Measurements from ENCODE around the gene SLC25A29.

SLC25A29 gene

DNA sequence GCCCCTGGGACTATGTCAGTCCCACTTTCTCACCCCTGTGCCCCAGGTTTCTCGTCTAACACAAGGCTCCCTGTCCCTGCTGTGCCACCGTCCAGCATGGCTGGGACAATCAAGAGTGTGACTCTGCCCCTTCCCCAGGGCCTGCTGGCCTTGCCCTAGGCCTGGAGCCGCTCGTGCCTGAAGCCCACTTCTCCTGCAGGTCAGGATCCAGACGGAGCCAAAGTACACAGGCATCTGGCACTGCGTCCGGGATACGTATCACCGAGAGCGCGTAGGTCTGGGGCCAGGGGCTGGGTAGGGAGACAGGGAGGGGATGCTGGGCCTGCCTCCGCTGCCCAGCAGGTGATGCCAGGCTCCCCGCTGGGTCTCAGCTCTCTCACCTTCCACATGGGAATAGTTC lies 19.7 kb upstream of the SLC25A29 start:
- no peak for TF ChIP-seq CTCF (IDR thresholded peaks at IDR 0.05; ENCODE audit: extremely low read depth, insufficient read depth, missing control alignments)
- no peak for DNase-seq (ENCODE audit: low spot score)
- in situ Hi-C loops (cut with MboI; ENCODE audit: low pct_unique_long_range_greater_than_20kb, low sequenced_read_pairs, unreplicated experiment): no loop called here

- no peak for DNase-seq (ENCODE audit: low spot score)
- in situ Hi-C loops (cut with MboI; ENCODE audit: low pct_unique_long_range_greater_than_20kb, low sequenced_read_pairs, unreplicated experiment): no loop called here
- no peak for TF ChIP-seq CTCF (IDR thresholded peaks at IDR 0.05; ENCODE audit: extremely low read depth, insufficient read depth, missing control alignments)
Observed at GRCh38 chr14:100325231-100325632, 19.0 kb upstream of the SLC25A29 start.

GRCh38 chr14:100323942-100324307 lies 17.7 kb upstream of the SLC25A29 start:
- in situ Hi-C loops (cut with MboI; ENCODE audit: low pct_unique_long_range_greater_than_20kb, low sequenced_read_pairs, unreplicated experiment): no loop called here
- DNase-seq (ENCODE audit: low spot score): no peak
- no peak for TF ChIP-seq CTCF (IDR thresholded peaks at IDR 0.05; ENCODE audit: extremely low read depth, insufficient read depth, missing control alignments)

DNA sequence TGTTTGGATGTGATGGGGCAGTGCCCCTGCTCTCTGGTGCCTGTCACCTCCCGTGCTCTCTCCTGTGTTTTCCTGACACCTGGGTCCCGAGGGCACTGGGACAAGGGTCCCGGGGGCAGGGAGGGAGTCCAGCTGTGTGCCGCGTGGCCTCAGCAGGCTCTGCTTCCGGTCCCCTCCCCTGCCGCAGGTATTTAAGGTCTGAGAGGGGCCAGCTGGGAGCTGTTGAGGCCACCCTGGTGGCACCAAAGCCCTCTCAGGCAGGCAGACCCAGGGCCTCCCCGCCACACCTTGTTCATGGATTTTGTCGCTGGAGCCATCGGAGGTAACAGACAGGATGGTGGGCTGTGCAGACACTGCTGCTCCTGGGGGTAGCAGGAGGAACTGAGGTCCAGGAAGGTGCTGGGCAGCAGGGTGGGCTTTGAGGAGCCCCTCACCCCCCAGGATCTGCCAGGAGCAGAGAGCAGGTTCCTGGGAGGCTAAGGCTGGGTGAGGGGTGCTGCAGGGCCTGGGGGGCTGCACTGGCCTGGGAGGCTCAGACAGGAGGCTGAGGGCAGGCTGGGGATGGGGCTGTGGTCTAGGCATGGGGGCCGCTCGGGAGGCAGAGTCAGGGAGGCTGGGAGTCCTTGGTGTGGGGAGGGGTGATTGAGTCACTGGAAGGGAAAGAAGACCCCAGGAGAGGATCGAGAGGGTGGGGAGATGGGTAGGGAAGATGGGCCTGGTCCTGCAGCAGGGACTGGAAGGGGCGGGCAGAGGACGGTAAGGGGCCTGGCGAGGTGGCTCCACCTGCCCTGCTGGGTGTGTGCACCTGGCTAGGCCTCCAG lies 17.1 kb upstream of the SLC25A29 start, which contains the start of gene SLC25A47:
TSS of gene SLC25A47 (plus strand) at position 219 of the 821 bp plus-strand sequence. CDS start at position 295, 76 bp downstream.
- in situ Hi-C loops (cut with MboI; ENCODE audit: low pct_unique_long_range_greater_than_20kb, low sequenced_read_pairs, unreplicated experiment): no loop called here
- no peak for DNase-seq (ENCODE audit: low spot score)
- TF ChIP-seq CTCF (IDR thresholded peaks at IDR 0.05; ENCODE audit: extremely low read depth, insufficient read depth, missing control alignments): no peak

DNA sequence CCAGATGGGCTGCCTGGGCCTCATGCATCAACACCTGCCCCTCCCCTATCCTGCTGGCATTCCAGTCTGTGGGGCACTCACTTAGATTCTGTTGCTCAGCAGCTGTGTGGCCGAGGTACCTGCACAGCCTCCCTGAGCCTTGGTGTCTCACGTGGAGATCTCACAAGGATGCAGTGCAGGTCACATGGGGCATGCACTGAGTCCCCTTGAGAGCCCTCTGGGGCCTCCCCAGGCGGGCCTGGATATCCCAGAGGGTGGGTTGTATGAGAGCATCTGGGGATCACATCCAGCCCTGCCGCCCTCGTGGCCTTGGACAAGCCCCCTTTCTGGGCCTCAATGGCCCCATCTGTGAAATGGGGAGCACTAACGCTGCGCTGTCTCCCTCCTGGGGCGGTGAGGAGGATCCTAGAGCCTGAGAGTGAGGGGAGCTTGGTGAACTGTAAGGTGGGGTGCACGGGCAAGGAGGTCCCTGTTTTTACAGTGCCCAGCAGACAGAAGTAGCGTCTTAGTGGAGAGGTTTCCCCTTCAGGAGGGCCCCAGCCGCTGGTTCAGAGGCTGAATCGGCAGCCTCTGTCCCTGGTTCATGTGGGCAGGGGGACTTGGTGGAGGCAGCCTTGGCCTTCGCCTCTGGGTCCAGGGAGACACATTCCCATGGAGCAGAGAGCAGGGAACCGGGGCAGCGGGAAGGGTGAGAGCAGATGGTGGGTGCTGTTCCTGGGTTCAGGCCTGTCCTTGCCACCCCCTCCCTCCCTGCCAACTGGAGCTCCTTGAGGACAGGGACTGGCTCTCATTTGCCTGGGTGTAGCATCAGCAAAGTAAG lies 16.1 kb upstream of the SLC25A29 start:
- TF ChIP-seq CTCF (IDR thresholded peaks at IDR 0.05; ENCODE audit: extremely low read depth, insufficient read depth, missing control alignments): no peak
- in situ Hi-C loops (cut with MboI; ENCODE audit: low pct_unique_long_range_greater_than_20kb, low sequenced_read_pairs, unreplicated experiment): no loop called here
- DNase-seq (ENCODE audit: low spot score): no peak

- no peak for TF ChIP-seq CTCF (IDR thresholded peaks at IDR 0.05; ENCODE audit: extremely low read depth, insufficient read depth, missing control alignments)
Observed at GRCh38 chr14:100321473-100322137, 15.4 kb upstream of the SLC25A29 start.

More at GRCh38 chr14:100321473-100322137, 15.4 kb upstream of the SLC25A29 start:
- no peak for DNase-seq (ENCODE audit: low spot score)
- in situ Hi-C loops (cut with MboI; ENCODE audit: low pct_unique_long_range_greater_than_20kb, low sequenced_read_pairs, unreplicated experiment): no loop called here

Data from GM13977 (cell line).